NCI-H187 (cell line): ENCODE measurements around the gene RTEL1.

Experiments used
- DNase-seq, 2 experiments: peaks; one replicate each; lab custom pipeline; 2025; lab: John Stamatoyannopoulos, UW

The RTEL1 gene

DNA sequence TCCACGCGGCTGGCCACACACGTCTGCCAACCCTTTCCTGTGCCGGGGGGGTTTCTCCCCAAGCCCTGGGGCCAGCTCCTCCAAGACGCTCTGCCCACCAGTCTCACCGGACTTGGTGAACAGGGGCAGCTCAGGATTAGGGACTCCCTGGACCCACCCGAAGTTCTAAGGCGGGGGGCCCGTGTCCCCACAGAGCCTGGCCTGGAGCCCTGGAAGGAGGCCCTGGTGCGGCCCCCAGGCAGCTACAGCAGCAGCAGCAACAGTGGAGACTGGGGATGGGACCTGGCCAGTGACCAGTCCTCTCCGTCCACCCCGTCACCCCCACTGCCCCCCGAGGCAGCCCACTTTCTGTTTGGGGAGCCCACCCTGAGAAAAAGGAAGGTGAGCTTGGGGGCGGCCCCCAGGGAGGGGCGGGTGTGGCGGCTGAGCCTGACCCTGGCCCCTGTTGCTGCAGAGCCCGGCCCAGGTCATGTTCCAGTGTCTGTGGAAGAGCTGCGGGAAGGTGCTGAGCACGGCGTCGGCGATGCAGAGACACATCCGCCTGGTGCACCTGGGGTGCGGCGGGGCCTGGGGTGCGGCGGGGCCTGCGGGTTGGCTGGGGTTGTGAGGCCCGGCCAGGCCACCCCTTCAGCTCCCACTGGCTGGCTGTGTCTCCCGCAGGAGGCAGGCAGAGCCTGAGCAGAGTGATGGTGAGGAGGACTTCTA, 83.7 kb downstream of the RTEL1 start:
- DNase-seq = no peak

DNA sequence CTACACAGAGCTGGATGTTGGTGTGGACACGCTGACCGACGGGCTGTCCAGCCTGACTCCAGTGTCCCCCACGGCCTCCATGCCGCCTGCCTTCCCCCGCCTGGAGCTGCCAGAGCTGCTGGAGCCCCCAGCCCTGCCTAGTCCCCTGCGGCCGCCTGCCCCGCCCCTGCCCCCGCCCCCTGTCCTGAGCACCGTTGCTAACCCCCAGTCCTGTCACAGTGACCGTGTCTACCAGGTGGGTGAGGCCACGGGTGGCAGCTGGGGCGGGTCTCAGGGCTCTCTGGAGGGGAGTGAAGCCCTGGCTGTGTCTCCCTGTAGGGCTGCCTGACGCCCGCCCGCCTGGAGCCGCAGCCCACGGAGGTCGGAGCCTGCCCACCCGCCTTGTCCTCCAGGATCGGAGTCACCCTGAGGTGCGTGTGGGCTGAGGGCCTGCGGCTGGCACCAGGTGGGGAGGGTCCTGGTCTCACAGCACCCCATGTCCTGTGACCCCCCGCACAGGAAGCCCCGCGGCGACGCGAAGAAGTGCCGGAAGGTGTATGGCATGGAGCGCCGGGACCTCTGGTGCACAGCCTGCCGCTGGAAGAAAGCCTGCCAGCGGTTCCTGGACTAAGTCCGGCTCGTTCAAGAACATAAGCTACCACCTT, 84.4 kb downstream of the RTEL1 start:
- DNase-seq = no peak

DNA sequence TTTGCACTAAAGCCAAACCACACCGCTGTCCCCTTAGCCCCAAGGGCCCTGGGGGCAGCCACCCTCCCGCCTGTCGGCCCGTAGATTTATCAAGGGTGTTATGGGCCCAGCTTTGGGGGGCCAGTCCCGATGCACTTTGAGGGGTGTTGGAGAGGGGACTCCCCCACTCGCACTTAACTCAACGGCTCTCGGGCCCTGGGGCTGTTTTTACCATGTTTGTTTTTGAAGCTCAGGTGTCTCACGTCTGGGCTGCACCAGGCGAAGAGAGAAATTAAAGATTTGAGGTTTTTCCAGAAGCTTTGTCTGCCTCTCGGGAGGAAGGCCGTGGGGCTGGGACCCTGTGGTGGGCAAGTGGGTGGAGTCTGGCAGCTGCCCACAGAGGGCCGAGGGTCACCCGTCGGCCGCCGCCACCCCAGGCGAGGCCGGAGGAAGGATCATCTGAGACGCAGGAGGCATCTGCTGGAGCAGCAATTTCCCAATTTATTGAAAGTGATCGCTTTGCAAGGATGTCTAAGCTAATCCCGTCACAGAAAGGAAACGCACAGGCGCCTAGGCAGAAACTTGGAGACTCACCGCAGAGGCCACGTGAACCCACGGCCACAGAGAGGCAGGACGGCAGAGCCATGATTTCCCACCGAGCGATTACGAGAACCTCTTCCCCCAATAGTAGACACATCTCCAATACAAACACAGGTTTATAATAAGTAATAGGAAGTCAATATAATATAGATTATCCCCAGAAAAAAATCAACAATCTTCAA, 85.3 kb downstream of the RTEL1 start:
- no peak for DNase-seq

DNA sequence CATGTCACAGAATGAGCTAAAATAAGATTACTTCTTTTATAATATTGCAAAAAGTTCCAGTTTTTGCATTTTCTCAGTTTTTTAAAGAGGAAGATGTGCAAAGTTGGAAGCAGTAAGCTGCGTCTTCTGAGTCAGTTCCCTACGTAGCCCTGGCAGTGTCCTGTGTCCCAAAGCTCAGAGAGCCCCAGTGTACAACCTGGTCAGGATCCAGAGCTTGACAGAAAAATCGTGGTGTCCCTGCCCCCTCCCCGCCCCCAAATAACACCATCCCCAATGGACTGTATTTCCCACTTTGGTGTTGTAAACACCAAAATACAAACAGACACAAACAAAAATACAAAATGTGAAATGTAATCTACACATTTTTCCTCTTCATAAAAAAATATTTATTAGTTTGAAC, 86.0 kb downstream of the RTEL1 start:
- DNase-seq = no peak

- DNase-seq = no peak
Observed at GRCh38 chr20:63744574-63745423, 86.7 kb downstream of the RTEL1 start.

- DNase-seq = no peak
Observed at GRCh38 chr20:63745424-63745805, 87.3 kb downstream of the RTEL1 start.
